MM.1S (cell line): ENCODE measurements around the gene LRRK1.

Experiments
- DNase-seq: peaks from one replicate; pipeline ENCODE4 v3.0.0-alpha.2; 2015
- H2AFZ ChIP-seq: fragments of 300-600 bp; sonication (generic); 2 replicates; pipeline ENCODE4 v1.6.0; 2016; ENCODE audit warnings: antibody characterized with exemption, low read length
- H3F3A ChIP-seq: fragments of 300-600 bp; sonication (generic); 2 replicates; pipeline ENCODE4 v1.6.1; 2016; ENCODE audit warnings: mild to moderate bottlenecking, antibody characterized with exemption, low read length, moderate library complexity, mixed read lengths; ENCODE audit not compliant: insufficient read depth
- H3K27ac ChIP-seq: fragments of 300-600 bp; sonication (generic); 2 replicates; pipeline ENCODE4 v1.5.1; 2016; ENCODE audit warnings: mild to moderate bottlenecking, low read length
- H3K27me3 ChIP-seq: fragments of 300-600 bp; sonication (generic); replicated peaks from 2 replicates; pipeline ENCODE4 v1.6.0; 2016; ENCODE audit warnings: low read length; ENCODE audit not compliant: insufficient read depth
- H3K36me3 ChIP-seq: fragments of 300-600 bp; sonication (generic); replicated peaks from 2 replicates; pipeline ENCODE4 v1.6.1; 2016; ENCODE audit warnings: mild to moderate bottlenecking, low read length, mixed read lengths; ENCODE audit not compliant: insufficient read depth
- H3K4me1 ChIP-seq: fragments of 300-600 bp; sonication (generic); 2 replicates; pipeline ENCODE4 v1.6.1; 2016; ENCODE audit warnings: low read length, mixed read lengths
- H3K4me2 ChIP-seq: fragments of 300-600 bp; sonication (generic); 2 replicates; pipeline ENCODE4 v1.6.0; 2016; ENCODE audit warnings: low read depth, low read length
- H3K4me3 ChIP-seq: fragments of 300-600 bp; sonication (generic); 2 replicates; pipeline ENCODE4 v1.5.1; 2016; ENCODE audit warnings: low read length, mixed read lengths
- H3K79me2 ChIP-seq: fragments of 300-600 bp; sonication (generic); 2 replicates; pipeline ENCODE4 v1.6.1; 2016; ENCODE audit warnings: mixed run types, low read length, mixed read lengths
- H3K9ac ChIP-seq: fragments of 300-600 bp; sonication (generic); 2 replicates; pipeline ENCODE4 v1.6.1; 2016; ENCODE audit warnings: low read length, mixed read lengths
- H3K9me2 ChIP-seq: fragments of 300-600 bp; sonication (generic); replicated peaks from 2 replicates; pipeline ENCODE4 v1.6.1; 2016; ENCODE audit warnings: mild to moderate bottlenecking, low read length, mixed read lengths; ENCODE audit not compliant: insufficient read depth
- H3K9me3 ChIP-seq: fragments of 300-600 bp; sonication (generic); replicated peaks from 2 replicates; pipeline ENCODE4 v1.6.1; 2016; ENCODE audit warnings: mild to moderate bottlenecking, low read length, mixed read lengths; ENCODE audit not compliant: insufficient read depth
- H4K20me1 ChIP-seq: fragments of 300-600 bp; sonication (generic); 2 replicates; pipeline ENCODE4 v1.6.1; 2016; ENCODE audit warnings: mild to moderate bottlenecking, low read length, moderate library complexity, mixed read lengths; ENCODE audit not compliant: insufficient read depth
- EZH2 ChIP-seq: fragments of 300-600 bp; sonication (generic); optimal IDR thresholded peaks from 2 replicates; pipeline ENCODE3; 2017; ENCODE audit warnings: low read depth, mild to moderate bottlenecking, antibody characterized with exemption, low read length, mixed read lengths
- EZH2phosphoT487 ChIP-seq: fragments of 300-600 bp; sonication (generic); IDR thresholded peaks from 2 replicates; pipeline ENCODE4 v1.6.1; 2018; ENCODE audit warnings: antibody characterized with exemption, low read length
- TF ChIP-seq, protein P1 (sequence below): fragments of 300-600 bp; sonication (generic); IDR thresholded peaks from 2 replicates; pipeline ENCODE4 v1.5.1; 2016; ENCODE audit warnings: antibody characterized with exemption, low read length, mixed read lengths

Gene LRRK1

GRCh38 chr15:100930306-100930848, 11.2 kb downstream of the LRRK1 start:
- H3K4me2 ChIP-seq: peak overlapping the region; percentile 30; the same call in 1 of the 2 replicates
- H3K27ac ChIP-seq: peak overlapping the region; percentile 41; the same call in 1 of the 2 replicates
- H3K9ac ChIP-seq: no peak overlapping the region
- TF ChIP-seq EZH2 (no peak), EZH2phosphoT487 (no peak)
- TF ChIP-seq, protein P1, sequence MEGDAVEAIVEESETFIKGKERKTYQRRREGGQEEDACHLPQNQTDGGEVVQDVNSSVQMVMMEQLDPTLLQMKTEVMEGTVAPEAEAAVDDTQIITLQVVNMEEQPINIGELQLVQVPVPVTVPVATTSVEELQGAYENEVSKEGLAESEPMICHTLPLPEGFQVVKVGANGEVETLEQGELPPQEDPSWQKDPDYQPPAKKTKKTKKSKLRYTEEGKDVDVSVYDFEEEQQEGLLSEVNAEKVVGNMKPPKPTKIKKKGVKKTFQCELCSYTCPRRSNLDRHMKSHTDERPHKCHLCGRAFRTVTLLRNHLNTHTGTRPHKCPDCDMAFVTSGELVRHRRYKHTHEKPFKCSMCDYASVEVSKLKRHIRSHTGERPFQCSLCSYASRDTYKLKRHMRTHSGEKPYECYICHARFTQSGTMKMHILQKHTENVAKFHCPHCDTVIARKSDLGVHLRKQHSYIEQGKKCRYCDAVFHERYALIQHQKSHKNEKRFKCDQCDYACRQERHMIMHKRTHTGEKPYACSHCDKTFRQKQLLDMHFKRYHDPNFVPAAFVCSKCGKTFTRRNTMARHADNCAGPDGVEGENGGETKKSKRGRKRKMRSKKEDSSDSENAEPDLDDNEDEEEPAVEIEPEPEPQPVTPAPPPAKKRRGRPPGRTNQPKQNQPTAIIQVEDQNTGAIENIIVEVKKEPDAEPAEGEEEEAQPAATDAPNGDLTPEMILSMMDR: no peak
- no peaks in the 10 kb centered on the region for H3K27me3 ChIP-seq
- H3K4me3 ChIP-seq: no peak overlapping the region; the same call in 1 of the 2 replicates
- peaks cover 9% of the 10 kb centered on the region; the same call in 1 of the 2 replicates for H3F3A ChIP-seq
- H3K9me2 ChIP-seq: no peaks in the 10 kb centered on the region
- DNase-seq: no peak
- no peak overlapping the region for H2AFZ ChIP-seq
- H3K79me2 ChIP-seq: peaks cover 67% of the 10 kb centered on the region
- peaks cover 35% of the 10 kb centered on the region for H3K4me1 ChIP-seq
- H4K20me1 ChIP-seq: no peaks in the 10 kb centered on the region
- peaks cover 9% of the 10 kb centered on the region for H3K36me3 ChIP-seq
- no peaks in the 10 kb centered on the region for H3K9me3 ChIP-seq

DNA sequence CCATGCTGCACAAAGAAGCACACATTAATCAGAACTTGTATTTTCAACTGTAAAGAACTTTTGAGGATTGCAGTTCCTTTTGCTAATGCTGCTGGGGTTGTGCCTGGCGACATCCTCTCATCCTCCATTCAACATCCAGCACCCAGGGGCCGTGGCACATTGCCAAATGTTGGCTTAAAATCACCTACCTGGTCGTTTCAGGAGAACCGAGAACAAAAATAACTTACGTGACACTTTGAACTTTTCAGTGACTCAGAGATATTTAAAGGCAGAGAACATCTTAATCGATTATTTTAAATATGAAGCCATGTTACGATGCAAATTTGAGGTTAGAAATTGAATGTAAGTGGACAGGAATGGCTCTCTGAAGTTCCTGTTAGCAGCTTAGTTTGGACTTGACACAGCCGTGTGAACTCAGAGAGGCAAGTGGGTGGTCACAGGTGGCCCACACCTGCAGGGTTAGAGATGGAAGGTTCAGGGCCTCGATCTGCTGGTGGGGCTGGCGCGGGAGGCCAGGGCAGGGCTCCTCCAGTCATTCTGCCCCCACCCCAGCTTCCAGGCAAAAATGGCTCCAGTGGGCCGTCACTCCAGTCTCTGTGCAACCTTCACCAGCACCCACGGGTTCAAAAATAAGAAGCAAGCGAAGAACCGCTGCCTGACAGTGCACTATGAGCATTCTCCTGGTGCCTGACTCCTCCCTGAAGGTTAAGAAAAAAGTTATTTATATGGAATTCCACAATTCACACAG, 12.2 kb downstream of the LRRK1 start:
- Histone ChIP-seq H3K79me2 (peaks cover 67% of the 10 kb centered on the region), H3K4me2 (peak overlapping the region; percentile 30; the same call in 1 of the 2 replicates), H2AFZ (no peak overlapping the region), H3K9me3 (no peaks in the 10 kb centered on the region), H3K4me3 (no peak overlapping the region; the same call in 1 of the 2 replicates), H3K36me3 (0 out of 2 replicates have a peak, but pooled peaks cover 3% of the 10 kb centered on the region), H3K27ac (peak overlapping the region; percentile 41; the same call in 1 of the 2 replicates), H4K20me1 (no peaks in the 10 kb centered on the region), H3K9me2 (no peaks in the 10 kb centered on the region), H3F3A (peaks cover 9% of the 10 kb centered on the region; the same call in 1 of the 2 replicates), H3K27me3 (no peaks in the 10 kb centered on the region), H3K9ac (no peak overlapping the region), H3K4me1 (peaks cover 35% of the 10 kb centered on the region)
- TF ChIP-seq, protein P1: no peak
- TF ChIP-seq EZH2phosphoT487 (no peak), EZH2 (no peak)
- DNase-seq: peak; percentile 35

- no peak for DNase-seq
- peaks cover 35% of the 10 kb centered on the region for H3K4me1 ChIP-seq
- H3K9me3 ChIP-seq: no peaks in the 10 kb centered on the region
- TF ChIP-seq, protein P1: no peak
- no peak for TF ChIP-seq EZH2
- TF ChIP-seq EZH2phosphoT487: no peak
- H2AFZ ChIP-seq: no peak overlapping the region
- H4K20me1 ChIP-seq: no peaks in the 10 kb centered on the region
- H3K27me3 ChIP-seq: no peaks in the 10 kb centered on the region
- peaks cover 9% of the 10 kb centered on the region; the same call in 1 of the 2 replicates for H3F3A ChIP-seq
- no peaks in the 10 kb centered on the region for H3K9me2 ChIP-seq
- 0 out of 2 replicates have a peak, but pooled peaks cover 3% of the 10 kb centered on the region for H3K36me3 ChIP-seq
- no peak overlapping the region for H3K9ac ChIP-seq
- no peak overlapping the region for H3K27ac ChIP-seq
- peaks cover 59% of the 10 kb centered on the region for H3K79me2 ChIP-seq
- H3K4me3 ChIP-seq: no peak overlapping the region
- H3K4me2 ChIP-seq: no peak overlapping the region
These were observed 13.7 kb downstream of the LRRK1 start for GRCh38 chr15:100932676-100933348.
